GM18873 (cell line): ENCODE data around the gene ZNF512B.
A peak's percentile ranks its signal among the peaks of the same experiment; 100 is the strongest.
"Not testable (repeated sequence)": the region's sequence is repeated elsewhere in the genome, so short reads cannot be mapped to it uniquely, and the experiment has no call there.

Source experiments
- ATAC-seq: cut with Tn5 transposase; IDR thresholded peaks from one replicate; pipeline ENCODE4 v1.9.1; 2021; ENCODE audit warnings: mild to moderate bottlenecking, moderate library complexity, moderate number of reproducible peaks; ENCODE audit not compliant: unreplicated experiment, low FRiP score

Gene ZNF512B

DNA sequence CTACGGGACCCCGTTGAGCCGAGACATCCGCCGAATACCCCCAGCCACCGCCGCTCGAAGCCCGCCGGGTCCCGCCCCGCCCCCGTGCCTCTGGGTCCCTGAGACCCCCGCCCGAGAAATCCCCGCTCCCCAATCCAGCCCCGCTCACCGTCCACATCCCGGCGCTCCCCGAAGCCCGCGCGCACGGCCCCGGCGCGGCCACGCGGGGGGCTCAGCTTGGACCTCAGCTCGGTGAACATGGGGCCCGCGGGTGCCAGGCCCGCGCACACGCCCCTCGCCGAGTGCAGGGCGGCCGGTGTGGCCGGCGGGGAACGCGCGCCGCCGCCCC, 9.5 kb upstream of the ZNF512B start:
- ATAC-seq = no peak

DNA sequence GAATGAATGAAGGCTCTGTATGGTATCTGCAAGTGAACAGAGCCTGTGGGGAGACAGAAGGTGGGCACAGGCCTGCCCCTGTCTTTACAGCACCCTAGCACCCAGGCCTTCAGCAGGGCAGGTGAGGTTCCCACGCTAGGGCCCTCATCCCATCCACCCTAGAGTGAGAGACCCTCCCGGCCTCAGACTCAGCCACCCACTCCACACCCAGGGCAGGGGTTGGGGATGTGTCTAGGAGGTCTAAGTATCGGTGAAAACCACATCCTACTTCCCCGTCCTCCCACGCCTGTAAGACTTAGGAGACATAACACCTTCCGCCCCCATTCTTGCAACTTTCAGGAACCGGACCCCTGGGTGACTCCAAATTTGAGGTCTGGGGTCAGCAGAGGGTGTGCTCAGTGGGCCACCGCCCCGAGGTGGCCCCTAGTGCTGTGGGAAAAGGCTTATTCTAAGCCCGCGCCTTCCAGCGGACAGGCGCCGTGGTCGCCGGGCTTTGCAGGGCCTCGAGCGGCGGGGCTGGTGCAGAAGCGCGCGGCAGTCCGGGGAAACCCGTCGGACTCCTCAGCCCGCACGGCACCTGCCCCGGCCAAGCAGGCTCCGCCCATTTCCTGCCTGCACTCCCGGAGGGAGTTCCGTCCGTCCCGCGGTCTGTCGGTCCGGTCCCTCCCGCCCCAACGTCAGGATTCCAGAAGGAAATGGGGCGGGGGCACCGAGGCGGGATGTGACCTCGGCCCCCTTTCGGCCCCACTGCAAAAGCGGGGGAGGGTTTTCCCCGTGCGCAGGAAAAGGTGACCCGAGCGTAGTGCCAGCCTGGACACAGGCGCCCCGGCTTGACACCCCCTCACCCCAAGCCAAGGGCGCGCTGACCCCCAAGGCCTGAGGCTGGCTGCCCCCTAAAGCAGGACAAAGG, 8.8 kb upstream of the ZNF512B start:
- ATAC-seq = peak; percentile 36

DNA sequence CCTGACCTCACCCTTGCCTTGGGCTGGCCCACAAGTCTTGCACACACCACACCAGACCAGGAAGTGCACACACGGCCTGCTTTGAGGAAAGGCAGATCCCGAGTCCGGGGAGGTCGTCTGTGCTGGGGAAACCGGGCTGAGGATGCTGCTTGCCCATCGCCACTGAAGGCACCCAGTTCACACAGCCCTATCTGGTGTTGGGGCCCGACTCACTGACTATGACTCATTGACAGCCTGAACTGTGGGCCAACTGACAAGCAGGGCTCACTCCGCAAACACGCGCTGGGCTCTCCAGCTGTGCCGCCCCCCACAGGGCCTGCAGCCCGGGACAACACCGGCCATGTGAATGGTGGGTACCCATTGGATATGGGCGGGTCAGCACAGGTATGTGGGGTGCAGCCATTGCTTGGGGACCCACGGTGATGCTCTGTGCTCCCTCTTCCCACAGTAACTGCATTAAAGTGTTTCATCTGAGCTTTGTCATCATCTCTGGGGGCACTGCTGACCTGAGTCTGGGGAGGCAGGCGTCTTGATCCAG, 8.1 kb upstream of the ZNF512B start:
- ATAC-seq = no peak

DNA sequence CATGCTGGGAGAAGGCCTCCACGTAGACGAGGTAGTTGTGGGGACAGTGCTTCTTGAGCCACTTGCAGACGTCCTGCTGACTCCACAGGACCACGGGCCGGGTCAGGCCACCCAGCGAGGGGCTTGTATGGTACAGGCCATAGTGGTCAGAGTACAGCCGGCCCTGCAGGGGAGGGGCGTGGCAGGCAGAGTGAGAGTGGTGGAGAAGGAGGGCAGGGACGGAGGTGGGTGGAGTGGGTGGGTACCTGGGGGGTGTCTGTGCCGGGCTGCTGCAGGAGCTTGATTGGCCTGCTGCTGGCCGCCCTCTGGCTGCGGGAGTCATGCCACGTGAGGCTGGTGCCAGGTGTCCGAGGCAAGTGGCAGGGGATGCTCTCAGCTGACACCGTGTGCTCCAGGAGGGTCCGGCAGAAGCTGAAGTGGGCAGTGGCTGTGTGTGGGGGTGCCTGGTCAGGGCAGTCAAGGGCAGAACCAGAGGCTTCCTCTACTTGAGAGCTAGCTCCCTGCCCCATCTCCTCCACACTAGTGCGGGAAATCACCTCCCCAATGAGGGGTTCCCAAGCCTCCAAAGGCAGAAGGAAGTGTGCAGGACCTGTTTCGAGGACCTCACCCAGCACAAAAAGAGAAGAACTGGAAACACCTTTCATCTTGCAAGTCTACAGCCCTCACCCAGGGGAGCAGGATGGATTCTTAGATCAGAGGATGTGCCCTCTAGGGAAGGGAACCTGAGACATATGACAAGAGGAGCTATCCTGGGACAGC, 7.4 kb upstream of the ZNF512B start:
- no peak for ATAC-seq

DNA sequence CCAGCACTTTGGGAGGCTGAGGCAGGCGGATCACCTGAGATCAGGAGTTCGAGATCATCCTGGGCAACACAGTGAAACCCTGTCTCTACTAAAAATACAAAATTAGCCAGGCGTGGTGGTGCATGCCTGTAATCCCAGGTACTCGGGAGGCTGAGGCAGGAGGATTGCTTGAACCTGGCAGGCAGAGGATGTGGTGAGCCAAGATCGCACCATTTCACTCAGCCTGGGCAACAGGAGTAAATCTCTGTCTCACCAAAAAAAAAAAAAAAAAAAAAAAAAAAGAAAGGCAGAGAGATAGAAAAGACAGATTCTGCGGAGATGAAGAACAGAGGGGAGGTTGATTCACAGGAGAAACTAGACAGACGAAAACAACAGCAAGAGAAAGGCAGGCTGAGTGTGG, 6.8 kb upstream of the ZNF512B start:
- not testable (repeated sequence) for ATAC-seq

DNA sequence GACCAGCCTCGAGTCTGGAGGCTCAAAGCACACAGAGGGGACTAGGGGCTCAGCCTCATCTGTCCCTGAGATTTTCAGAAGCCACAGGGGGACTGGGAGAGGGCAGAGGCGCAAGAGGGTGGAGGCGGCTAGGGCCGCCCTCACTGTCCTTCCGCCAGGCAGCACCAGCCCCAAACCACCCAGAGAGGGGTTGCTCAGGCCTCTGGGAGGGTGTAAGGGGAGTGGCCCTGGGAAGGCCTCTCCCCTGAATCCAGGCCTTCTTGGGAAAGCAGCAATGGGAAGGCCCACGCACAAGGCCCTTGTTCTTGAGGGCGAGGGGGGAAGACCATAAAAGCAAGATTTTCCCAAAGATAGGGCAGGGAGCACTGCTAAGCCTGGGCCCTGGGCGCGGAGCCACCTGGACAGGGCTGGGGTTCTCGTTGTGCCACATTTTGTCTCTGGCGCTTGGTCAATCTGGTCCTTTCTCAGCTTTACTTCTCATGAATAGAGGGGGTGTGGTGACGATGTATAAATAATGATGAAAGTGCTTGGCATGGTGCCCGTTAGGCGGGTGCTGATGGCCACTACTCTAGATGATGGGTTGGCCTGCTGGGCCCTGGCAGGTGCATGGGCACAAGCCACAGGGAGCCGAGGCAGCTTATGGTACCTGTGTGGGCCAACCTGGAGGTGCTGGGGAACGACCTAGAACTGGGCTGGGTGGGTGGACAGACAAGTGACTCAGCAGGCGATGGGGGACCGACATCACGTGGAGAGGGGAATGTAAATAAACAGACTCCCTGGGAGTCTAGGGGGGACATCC, 4.9 kb upstream of the ZNF512B start:
- no peak for ATAC-seq

DNA sequence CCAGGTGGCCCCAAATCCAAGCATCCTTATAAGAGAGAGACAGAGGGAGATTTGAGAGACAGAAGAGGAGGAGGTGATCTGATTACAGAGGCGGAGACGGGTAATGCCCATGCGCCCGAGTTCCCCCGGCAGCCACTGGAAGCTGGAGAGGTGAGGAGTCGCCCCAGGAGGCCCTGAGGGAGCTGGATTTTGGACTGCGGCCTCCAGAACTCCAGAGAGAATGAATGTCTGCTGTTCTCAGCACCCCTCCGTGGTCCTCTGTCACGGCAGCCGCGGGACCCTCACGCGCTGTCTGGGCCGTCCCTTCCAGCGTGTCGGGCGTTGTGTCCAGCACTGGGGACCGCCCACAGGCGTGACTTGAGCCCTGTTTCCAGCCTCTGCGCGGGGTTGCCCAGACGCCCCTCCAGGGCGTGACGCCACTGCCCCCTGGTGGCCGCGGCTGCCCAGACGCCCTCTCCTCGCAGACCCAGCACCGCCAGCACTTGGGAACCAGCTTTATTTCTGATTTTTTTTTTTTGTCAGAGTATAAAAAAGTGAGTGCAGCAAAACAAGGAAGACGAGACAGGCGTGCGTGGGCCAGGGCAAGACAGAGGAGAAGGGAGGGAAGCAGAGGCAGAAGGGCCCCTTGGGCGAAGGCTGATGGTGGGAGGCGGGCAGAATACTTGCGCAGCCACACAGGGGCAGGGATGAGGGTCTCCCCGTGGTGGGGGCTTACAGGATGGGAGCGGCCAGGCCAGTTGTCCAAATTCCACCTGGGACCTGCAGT, 4.1 kb upstream of the ZNF512B start:
- ATAC-seq = no peak

DNA sequence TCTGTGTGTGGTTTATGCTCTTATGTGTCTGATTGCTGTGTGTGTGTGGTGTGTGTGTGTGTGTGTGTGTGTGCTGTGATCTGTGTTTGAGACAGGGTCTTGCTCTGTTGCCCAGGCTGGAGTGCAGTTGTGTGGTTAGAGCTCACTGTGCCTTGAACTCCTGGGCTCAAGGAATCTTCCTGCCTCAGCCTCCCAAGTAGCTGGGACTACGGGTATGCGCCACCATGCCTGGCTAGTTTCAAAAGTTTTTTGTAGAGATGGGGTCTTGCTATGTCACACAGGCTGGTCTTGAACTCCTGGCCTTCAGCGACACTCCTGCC, 3.4 kb upstream of the ZNF512B start:
- ATAC-seq = no peak

DNA sequence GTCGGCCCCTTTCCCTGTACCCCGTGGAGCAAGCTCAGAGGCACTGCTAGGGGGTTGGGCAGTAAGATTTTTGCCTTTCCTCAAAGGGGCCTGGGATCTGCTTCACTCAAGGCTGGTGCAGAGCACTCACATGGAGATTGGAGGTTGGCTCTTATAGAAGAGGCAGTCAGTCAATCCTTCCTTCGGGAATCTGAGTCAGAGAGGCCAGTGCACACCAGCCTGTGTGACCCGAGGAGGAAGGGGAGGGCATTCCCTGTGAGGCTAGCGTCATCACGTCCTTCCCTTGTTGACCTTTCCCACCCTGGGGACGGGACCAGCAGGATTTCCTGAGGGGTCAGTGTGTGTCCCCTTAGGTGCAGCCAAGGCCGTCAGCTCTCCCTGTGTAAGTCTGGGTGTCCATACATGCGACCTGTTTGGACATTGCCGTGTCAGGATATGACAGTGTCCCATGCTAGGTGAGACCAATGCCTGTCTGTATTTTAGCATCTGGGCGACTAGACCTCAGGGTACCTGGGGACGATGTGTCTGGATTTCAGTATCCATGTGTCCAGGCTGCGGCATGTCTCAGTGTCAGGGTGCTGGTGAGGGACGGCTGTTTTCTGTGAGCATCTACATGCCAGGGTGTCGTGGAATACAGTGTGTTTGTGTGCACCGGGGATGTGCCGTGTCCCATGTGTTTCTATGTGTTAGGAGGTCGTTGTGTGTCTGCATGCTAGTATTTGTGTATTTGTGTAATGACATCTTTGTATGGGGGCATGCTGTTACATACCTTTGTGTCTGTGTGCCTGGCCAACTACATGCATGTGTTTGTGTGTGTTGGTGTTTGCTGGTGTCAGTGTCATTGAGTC, 2.8 kb upstream of the ZNF512B start:
- ATAC-seq = no peak

DNA sequence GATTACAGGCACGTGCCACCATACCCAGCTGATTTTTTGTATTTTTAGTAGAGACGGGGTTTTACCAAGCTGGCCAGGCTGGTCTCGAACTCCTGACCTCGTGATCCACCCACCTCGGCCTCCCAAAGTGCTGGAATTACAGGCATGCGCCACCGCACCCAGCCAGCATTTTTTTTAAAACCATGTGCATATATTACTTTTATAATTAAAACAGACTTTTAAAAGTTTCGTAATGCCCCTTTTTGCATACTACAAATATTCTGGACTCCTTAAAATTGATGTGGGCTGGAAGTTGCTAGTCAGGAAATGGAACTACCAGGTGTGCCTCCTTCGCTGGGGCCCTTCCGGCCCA, 2.2 kb upstream of the ZNF512B start:
- not testable (repeated sequence) for ATAC-seq

DNA sequence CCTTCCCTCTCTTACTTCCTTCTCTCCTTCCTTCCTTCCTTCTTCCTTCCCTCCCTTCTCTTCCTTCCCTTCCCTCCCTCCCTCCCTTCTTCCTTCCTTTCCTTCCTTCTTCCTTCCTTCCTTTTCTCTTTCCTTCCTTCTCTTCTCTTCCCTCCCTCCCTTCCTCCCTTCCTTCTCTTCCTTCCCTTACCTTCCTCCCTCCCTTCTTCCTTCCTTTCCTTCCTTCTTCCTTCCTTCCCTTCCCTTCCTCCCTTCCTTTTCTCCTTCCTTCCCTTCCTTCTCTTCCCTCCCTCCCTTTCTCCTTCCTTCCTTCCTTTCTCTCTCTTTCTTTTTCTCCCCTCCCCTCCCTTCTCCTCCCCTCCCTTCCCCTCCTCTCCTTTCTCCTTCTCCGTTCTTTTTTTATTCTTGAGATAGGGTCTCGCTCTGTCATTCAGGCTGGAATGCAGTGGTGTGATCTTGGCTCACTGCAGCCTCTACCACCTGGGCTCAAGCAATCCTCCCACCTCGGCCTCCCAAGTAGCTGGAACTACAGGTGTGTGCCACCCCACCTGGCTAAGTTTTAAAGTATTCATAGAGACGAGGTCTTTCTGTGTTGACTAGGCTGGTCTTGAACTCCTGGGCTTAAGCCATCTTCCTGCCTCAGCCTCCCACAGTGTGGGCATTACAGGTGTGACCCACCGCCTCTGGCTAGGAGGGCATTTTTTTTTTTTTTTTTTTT, 1.1 kb upstream of the ZNF512B start:
- no peak for ATAC-seq

DNA sequence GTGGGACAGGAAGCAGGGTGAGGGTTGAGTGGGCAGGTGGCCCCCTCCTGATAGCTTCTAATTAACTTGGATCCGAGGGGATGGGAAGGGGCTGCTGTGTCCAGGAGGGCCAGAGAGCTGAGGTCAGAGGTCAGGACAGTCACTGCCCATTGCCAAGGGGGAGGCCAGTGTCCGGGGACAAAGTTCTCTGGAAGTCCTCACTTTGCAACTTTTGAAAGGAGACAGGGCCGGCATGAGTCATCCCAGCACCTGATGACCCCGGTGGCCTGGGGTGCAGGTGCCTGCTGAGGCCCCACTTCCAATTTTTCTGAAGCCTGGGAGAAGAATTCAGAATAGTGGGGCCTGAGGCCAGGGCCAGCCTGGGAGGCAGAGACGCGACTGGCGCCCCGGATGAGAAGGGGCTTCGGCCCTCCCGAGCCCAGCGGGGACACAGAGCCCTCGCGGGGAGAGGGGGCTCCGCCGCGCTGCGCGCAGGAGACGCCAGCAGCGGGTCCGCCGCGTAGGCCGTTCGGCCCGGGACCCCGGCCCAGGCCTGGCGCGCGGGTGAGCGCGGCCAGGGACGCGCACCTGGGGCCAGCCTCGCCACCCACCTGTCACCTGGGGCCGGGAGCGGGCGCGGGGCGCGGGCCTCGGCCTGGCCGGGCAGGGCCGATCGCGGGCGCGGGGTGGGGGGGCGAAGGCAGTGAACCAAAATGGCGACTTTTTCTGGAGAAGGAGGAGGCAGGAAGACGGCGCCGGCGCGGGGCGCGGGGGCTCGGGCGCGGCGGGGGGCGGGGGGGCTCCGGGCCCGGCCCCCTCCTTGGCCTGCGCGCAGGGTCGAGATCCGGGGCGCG, 586 bp downstream of the ZNF512B start:
- ATAC-seq = no peak

DNA sequence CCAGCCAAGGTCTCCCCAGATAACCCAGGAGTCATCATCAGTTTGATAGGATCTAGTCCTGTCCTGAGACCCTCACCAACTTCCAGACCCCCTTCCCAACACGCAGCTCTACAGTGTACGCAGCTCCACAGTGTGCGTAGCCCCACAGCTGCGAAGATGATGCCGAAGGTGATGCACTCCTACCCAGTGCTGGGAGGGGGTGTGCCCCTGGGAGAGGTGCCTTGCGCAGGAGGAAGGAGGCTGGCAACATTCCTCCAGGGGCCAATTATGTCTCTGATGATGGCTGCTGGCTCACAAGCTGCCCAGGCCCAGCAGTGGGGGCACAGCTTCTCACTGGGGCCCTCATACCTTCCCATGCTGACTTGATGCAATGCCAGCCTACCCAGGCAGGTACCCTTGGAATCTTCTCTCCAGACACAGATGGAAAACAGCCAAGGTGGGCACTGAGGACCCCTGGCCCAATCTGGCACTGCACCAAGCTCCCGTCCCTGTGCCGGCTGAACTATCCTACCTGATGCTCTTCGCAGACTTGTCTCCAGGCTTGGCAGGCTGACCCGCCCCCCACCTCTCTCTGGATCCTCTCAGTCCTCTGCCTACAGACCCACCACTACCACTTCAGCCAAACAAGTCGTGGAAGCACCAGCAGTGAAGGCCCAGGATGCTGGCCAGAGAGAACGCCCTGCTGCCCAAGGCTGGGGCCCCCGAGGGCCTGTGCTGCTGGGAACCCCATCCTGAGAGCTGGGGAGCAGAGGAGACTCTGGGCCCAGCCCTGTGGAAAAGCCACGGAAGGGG, 1.4 kb downstream of the ZNF512B start:
- no peak for ATAC-seq

DNA sequence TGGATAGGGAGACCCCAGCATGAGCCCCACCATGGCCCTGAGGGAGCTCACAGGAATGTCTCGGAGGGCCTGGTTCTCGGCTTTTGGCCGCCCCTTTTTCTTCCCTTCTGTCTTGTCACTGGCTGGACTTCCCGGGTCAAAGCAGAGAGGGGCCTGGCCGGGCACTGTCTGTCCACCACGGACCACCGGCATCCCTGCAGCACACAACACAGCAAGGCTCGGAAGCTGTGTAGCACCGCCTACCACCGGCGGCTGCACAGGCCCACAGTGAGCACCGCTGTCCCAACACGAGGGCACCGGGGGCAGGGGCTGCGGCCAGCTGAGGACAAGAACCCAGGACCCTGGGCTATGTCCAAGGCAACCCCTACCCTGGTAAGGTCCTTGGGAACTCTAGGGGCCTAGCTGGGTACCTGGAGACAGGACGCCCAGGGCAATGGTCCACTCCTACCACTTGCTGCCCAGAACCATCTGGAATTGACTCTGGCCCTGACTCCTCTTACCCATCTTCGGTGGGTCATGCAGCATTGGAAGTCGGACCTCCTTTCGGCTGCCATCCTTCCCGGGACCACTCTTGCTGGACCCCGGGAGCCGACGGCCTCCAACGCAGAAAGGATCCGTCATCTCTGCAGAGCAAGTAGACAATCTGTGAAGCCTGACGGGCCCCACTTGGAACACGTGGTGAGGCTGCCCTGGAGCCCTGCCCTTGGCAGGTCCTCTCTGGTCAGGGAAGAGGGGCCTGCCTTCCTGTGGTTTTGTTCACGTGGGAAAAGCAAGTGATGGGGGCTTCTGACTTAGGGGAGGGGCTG, 2.2 kb downstream of the ZNF512B start:
- ATAC-seq = no peak

DNA sequence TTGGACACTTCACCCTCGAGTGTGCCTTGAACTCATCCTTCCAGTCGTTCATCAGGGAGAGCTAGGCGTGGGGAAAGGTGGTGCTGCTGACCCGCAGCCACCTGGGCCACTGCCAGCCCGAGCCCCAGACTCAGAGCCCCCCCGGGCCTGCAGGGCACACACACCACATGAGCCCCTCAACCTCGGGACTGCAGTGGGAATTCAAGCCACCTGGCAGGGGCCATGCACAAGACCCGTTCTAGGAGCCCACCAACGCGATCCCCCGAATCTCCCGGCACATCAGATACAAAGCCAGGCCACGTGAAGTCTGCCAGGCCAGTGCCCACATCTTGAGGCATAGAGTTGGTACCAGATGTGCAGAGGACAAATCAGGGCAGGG, 2.8 kb downstream of the ZNF512B start:
- ATAC-seq = no peak

DNA sequence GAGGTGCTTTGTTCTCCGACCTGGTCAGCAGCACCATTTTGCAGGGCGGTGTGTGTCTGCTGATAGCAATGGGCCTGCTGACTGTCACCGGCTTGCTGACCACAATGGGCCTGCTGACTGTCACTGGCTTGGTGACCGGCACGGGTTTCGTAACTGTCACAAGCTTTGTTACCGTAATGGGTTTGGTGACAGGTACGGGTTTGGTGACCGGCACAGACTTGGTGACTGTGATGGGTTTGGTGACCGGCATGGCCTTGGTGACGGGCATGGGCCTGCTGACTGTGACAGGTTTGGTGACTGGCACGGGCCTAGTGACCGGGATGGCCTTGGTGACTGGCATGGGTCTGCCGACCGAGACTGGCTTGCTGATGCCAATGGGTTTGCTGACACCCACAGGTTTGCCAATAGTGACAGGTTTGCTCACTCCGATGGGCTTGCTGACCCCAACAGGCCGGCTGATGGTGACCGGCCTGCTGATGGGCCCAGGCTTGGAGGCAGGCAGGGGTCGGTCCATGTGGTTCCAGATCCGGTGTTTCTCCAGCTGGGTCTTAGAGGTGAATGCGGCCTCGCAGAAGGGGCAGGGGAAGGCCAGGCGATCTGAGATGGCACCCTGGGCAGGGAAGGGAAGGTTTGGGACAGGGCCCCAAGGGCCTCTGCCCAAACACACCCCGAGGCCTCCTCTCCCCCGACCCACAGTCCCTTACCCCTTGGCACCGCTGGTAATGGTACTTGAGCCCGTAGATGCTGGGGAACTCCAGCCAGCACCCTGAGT, 3.4 kb downstream of the ZNF512B start:
- ATAC-seq = no peak
